Measurements from ENCODE around the gene SYT2.

The SYT2 gene

GRCh38 chr1:202671399-202671798, 38.9 kb downstream of the SYT2 start:
- DNase-seq: no peak

- no peak for DNase-seq
Measured at GRCh38 chr1:202665417-202665816, 44.8 kb downstream of the SYT2 start.

GRCh38 chr1:202664083-202664482, 46.2 kb downstream of the SYT2 start:
- no peak for DNase-seq

GRCh38 chr1:202663131-202663530, 47.1 kb downstream of the SYT2 start:
- no peak for DNase-seq

GRCh38 chr1:202662081-202662480, 48.2 kb downstream of the SYT2 start:
- no peak for DNase-seq

GRCh38 chr1:202661136-202661845, 49.0 kb downstream of the SYT2 start:
- peak; percentile 9 for DNase-seq

GRCh38 chr1:202659974-202660373, 50.3 kb downstream of the SYT2 start:
- DNase-seq: no peak

GRCh38 chr1:202659541-202659940, 50.7 kb downstream of the SYT2 start:
- no peak for DNase-seq

- DNase-seq: no peak
Measured at GRCh38 chr1:202658769-202659168, 51.5 kb downstream of the SYT2 start.

GRCh38 chr1:202658251-202658759, 51.9 kb downstream of the SYT2 start:
- DNase-seq: no peak

GRCh38 chr1:202656951-202657646, 53.2 kb downstream of the SYT2 start:
- DNase-seq: no peak

- no peak for DNase-seq
Measured at GRCh38 chr1:202656057-202656456, 54.2 kb downstream of the SYT2 start.

- no peak for DNase-seq
Measured at GRCh38 chr1:202654079-202654478, 56.2 kb downstream of the SYT2 start.

- DNase-seq: no peak
Measured at GRCh38 chr1:202649553-202650392, 60.5 kb downstream of the SYT2 start.

GRCh38 chr1:202648605-202649226, 61.5 kb downstream of the SYT2 start:
- no peak for DNase-seq

- no peak for DNase-seq
Measured at GRCh38 chr1:202645097-202645476, 65.2 kb downstream of the SYT2 start.

GRCh38 chr1:202644219-202645096, 65.8 kb downstream of the SYT2 start:
- DNase-seq: no peak

GRCh38 chr1:202643397-202644218, 66.6 kb downstream of the SYT2 start:
- DNase-seq: no peak

- no peak for DNase-seq
Measured at GRCh38 chr1:202642619-202643291, 67.5 kb downstream of the SYT2 start.

GRCh38 chr1:202642212-202642611, 68.0 kb downstream of the SYT2 start:
- DNase-seq: no peak
